ENCODE results near the gene MT1A. TPM values are rescaled to one million over a fixed set of nuclear protein-coding genes. Genes with fewer than 3 reads are reported as not detected.

MT1A gene
- total RNA-seq, 2 experiments from 2014 or later: not detected

DNA sequence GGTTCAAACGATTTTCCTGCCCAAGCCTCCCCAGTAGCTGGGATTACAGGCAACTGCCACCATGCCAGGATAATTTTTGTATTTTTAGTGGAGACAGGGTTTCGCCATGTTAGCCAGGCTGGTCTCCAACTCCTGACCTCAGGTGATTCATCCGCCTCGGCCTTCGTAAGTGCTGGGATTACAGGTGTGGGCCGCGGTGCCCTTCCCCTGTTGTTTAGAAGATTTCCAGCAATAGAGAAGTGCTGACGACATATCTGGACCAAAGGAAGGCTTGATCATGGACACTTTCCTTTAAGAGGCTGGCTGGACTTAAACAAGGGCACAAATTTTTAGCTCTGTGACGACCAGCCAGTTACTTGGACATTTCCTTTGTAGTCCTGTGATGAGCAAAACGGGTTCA, 7.3 kb upstream of the MT1A start:
- intact Hi-C loops (cut with DNase I, micrococcal nuclease): no loop called here
- H3K4me3 ChIP-seq (ENCODE audit: low read length): no peak overlapping the region
- no peak overlapping the region for H3K27ac ChIP-seq (ENCODE audit: low read depth in 1 of 2, low read length in 2 of 2)
- POLR2A ChIA-PET: no interaction called here
- H3K9me3 ChIP-seq (ENCODE audit: control insufficient read depth in 1 of 2, insufficient read depth in 1 of 2, low read length in 2 of 2): peaks cover 0 to 13% of the 10 kb centered on the region in 2 experiments
- H3K36me3 ChIP-seq (ENCODE audit: insufficient read depth, low read length): no peaks in the 10 kb centered on the region
- DNase-seq (no peak), ATAC-seq (ENCODE audit: poor library complexity) (no peak)
- H3K27me3 ChIP-seq (ENCODE audit: control insufficient read depth in 1 of 2, insufficient read depth in 2 of 2, low read length in 2 of 2): peaks cover 44 to 62% of the 10 kb centered on the region in 2 experiments
- H3K27ac Mint-ChIP-seq: no peak overlapping the region
- CTCF ChIA-PET: interaction anchor here (1.0 kb wide), 1 partner anchor 12 kb away, joined by 4 read pairs; no protein-coding TSS in a partner anchor
- H3K9me3 Mint-ChIP-seq: no peaks in the 10 kb centered on the region
- H3K27me3 Mint-ChIP-seq: peaks cover 86% of the 10 kb centered on the region
- TF ChIP-seq, protein P1, sequence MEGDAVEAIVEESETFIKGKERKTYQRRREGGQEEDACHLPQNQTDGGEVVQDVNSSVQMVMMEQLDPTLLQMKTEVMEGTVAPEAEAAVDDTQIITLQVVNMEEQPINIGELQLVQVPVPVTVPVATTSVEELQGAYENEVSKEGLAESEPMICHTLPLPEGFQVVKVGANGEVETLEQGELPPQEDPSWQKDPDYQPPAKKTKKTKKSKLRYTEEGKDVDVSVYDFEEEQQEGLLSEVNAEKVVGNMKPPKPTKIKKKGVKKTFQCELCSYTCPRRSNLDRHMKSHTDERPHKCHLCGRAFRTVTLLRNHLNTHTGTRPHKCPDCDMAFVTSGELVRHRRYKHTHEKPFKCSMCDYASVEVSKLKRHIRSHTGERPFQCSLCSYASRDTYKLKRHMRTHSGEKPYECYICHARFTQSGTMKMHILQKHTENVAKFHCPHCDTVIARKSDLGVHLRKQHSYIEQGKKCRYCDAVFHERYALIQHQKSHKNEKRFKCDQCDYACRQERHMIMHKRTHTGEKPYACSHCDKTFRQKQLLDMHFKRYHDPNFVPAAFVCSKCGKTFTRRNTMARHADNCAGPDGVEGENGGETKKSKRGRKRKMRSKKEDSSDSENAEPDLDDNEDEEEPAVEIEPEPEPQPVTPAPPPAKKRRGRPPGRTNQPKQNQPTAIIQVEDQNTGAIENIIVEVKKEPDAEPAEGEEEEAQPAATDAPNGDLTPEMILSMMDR (IDR thresholded peaks at IDR 0.05): no peak
- peaks cover 34% of the 10 kb centered on the region for H3K4me1 Mint-ChIP-seq (ENCODE audit: low read depth)
- H3K36me3 Mint-ChIP-seq (ENCODE audit: low read depth): no peaks in the 10 kb centered on the region
- H3K4me3 Mint-ChIP-seq: no peak overlapping the region
- peaks cover 40% of the 10 kb centered on the region for H3K4me1 ChIP-seq (ENCODE audit: insufficient read depth, low read length)

DNA sequence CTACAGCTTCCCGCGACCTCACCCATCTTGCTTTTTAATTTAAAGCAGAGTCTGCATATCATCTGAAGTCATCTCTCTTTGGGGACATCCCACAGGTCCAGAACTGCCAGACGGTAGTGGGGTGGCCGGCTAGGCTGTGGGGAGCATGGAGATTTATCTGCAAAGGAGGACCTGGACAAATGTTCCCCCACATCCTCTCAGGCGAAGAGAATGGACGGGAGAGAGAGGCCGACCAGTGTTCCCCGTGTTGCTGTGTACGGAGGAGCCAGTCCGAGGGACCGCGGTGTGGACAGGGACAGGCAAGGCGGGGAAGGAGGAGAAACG, 6.7 kb upstream of the MT1A start:
- Histone ChIP-seq H3K4me3 (ENCODE audit: low read length) (peak overlapping the region; percentile 36), H3K27ac (ENCODE audit: low read depth in 1 of 2, low read length in 2 of 2) (no peak overlapping the region), H3K4me1 (ENCODE audit: insufficient read depth, low read length) (peaks cover 40% of the 10 kb centered on the region), H3K27me3 (ENCODE audit: control insufficient read depth in 1 of 2, insufficient read depth in 2 of 2, low read length in 2 of 2) (peaks cover 50 to 66% of the 10 kb centered on the region in 2 experiments), H3K9me3 (ENCODE audit: control insufficient read depth in 1 of 2, insufficient read depth in 1 of 2, low read length in 2 of 2) (peaks cover 0 to 13% of the 10 kb centered on the region in 2 experiments), H3K36me3 (ENCODE audit: insufficient read depth, low read length) (no peaks in the 10 kb centered on the region)
- CTCF ChIA-PET: no interaction called here
- POLR2A ChIA-PET: no interaction called here
- H3K27ac Mint-ChIP-seq: no peak overlapping the region
- TF ChIP-seq, protein P1 (IDR thresholded peaks at IDR 0.05): no peak
- H3K27me3 Mint-ChIP-seq: peaks cover 87% of the 10 kb centered on the region
- H3K4me1 Mint-ChIP-seq (ENCODE audit: low read depth): peaks cover 39% of the 10 kb centered on the region
- DNase-seq: no peak
- no peaks in the 10 kb centered on the region for H3K36me3 Mint-ChIP-seq (ENCODE audit: low read depth)
- ATAC-seq (ENCODE audit: poor library complexity): no peak
- peak overlapping the region; percentile 62 for H3K4me3 Mint-ChIP-seq
- intact Hi-C loops (cut with DNase I, micrococcal nuclease): no loop called here
- H3K9me3 Mint-ChIP-seq: no peaks in the 10 kb centered on the region

DNA sequence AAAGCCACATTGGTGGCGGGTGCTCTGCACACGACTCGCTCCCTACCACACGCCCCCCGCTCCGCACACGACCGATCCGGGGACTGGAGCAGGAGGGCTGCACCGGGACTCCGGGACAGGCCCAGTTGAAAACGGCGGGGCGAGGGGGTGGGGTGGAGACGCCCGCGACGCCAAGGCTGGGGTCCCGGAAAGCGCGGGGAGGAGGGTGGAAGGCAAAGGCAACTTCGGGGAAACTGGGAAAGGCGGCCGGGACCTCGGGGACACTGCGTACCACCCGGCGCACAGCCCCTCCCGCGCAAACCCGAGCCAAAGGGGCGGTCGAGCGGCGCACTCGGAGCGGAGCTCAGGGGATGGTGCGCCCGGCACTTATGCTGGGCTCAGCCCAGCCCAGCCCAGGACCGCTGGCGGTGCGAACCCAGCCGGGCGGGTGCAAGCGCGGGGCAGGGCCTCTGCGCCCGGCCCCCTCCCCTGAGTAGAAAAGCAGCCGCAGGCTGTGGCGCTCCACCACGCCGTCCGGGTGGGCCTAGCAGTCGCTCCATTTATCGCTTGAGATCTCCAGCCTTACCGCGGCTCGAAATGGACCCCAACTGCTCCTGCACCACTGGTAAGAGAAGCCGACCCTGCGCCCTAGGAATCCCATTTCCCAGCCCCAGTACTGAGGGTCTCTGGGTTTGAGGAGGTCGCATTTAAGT, 6.2 kb upstream of the MT1A start, which contains the start of gene MT1M:
Gene MT1M (plus strand): TSS at position 504 of the 692 bp plus-strand sequence. CDS start 73 bp downstream, at position 577.
- Histone ChIP-seq H3K27ac (ENCODE audit: low read depth in 1 of 2, low read length in 2 of 2) (no peak within 1 kb of the TSS), H3K27me3 (ENCODE audit: control insufficient read depth in 1 of 2, insufficient read depth in 2 of 2, low read length in 2 of 2) (peaks cover 54 to 66% of the 10 kb centered on the region in 2 experiments), H3K36me3 (ENCODE audit: insufficient read depth, low read length) (no peaks in the 10 kb centered on the region), H3K4me1 (ENCODE audit: insufficient read depth, low read length) (peaks cover 39% of the 10 kb centered on the region), H3K4me3 (ENCODE audit: low read length) (peak within 1 kb of the TSS; percentile 36), H3K9me3 (ENCODE audit: control insufficient read depth in 1 of 2, insufficient read depth in 1 of 2, low read length in 2 of 2) (peaks cover 0 to 13% of the 10 kb centered on the region in 2 experiments)
- ChIA-PET CTCF (no interaction called here), POLR2A (no interaction called here)
- Mint-ChIP-seq H3K27me3 (peaks cover 87% of the 10 kb centered on the region), H3K4me1 (ENCODE audit: low read depth) (peaks cover 44% of the 10 kb centered on the region), H3K36me3 (ENCODE audit: low read depth) (no peaks in the 10 kb centered on the region), H3K9me3 (no peaks in the 10 kb centered on the region), H3K27ac (no peak within 1 kb of the TSS), H3K4me3 (peak within 1 kb of the TSS; percentile 62)
- TF ChIP-seq, protein P1 (IDR thresholded peaks at IDR 0.05): no peak
- intact Hi-C loops (cut with DNase I, micrococcal nuclease): no loop called here
- ATAC-seq (ENCODE audit: poor library complexity) (peak; percentile 32), DNase-seq (no peak)
